GM19397 (cell line): ENCODE data around the gene GABRB2.
"Not testable (repeated sequence)": the region's sequence is repeated elsewhere in the genome, so short reads cannot be mapped to it uniquely, and the experiment has no call there.

ENCODE experiments used
- ATAC-seq: cut with Tn5 transposase; IDR thresholded peaks from one replicate; pipeline ENCODE4 v1.9.1; 2021; ENCODE audit warnings: mild to moderate bottlenecking, moderate library complexity; ENCODE audit not compliant: unreplicated experiment

GABRB2 gene

DNA sequence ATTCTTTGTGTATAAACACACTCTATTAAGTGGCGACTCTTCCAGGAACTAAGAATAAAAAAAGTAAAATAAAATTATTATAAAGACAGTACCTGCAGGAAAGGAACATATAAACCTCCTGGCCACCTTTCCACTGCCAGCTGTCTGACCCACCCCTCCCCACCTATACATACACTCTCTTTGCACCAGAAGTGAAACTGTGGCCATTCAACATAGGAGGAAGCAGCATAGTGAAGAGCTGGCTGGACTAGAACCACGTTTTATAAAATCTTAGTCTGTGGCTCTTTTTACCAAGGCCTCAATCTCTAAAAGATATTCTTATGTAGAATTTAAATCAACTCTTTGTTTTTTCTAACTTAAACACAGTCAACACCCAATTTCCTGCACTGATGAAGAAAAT, 289.6 kb downstream of the GABRB2 start:
- no peak for ATAC-seq

DNA sequence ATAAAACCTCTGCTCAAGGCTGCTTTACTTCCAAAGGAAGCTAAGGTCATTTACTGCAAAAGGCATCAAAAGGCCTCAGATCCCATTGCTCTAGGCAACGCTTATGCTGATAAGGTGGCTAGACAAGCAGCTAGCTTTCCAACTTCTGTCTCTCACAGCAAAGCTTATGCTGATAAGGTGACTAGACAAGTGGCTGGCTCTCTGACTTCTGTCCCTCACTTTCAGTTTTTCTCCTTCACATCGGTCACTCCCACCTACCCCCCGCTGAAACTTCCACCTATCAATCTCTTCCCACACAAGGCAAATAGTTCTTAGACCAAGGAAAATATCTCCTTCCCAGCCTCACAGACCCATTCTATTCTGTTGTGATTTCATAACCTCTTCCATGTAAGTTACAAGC, 293.6 kb downstream of the GABRB2 start:
- not testable (repeated sequence) for ATAC-seq

DNA sequence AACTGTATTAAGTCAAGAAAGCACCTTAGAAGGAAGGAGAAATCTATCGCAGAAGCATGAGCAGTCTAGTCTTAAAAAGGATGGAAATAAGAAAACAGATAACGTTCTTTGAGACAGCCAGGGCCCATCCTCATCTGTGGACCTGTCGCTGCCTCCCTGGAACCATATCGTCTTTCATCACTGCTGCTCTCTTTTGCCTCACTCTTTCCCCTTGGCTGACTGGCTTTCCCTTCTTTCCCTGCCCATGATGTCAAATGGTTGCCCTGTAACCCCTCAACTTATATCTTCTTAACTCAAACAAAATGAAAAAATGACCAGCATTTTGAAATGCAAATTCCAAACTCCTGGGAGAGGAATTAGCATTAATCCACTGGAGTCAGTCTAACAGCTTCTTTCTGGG, 299.8 kb downstream of the GABRB2 start:
- ATAC-seq: no peak

DNA sequence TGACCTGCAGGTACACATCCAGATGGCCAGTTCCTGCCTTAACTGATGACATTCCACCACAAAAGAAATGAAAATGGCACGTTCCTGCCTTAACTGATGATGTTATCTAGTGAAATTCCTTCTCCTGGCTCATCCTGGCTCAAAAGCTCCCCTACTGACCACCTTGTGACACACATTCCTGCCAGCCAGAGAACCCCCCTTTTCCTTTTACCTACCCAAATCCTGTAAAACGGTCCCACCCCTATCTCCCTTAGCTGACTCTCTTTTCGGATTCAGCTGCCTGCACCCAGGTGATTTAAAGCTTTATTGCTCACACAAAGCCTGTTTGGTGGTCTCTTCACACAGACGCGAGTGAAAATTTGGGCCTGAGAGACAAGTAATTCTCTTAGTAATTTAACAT, 300.7 kb downstream of the GABRB2 start:
- ATAC-seq: not testable (repeated sequence)
